ENCODE measurements around the gene PHLDA3. TPM values are rescaled to one million over a fixed set of nuclear protein-coding genes. Genes with fewer than 3 reads are reported as not detected.
A peak's percentile ranks its signal among the peaks of the same experiment; 100 is the strongest.

The PHLDA3 gene
- total and polyA plus RNA-seq, 7 donors, result 3.2 to 135 (median 93.4) TPM

GRCh38 chr1:201465698-201466290 lies 3.2 kb downstream of the PHLDA3 start:
- H3K36me3 ChIP-seq, result peaks cover 12 to 23% (median 18%) of the 10 kb centered on the region in 4 donors
- peak overlapping the region; percentile 94 to 100 (median 98) for H3K27ac ChIP-seq
- 89 to 90% methylated on average over 9 of the region's 9 CpGs for WGBS, 2 donors
- H3K4me3 ChIP-seq, result peak overlapping the region; percentile 65 to 100 (median 94)
- peaks cover 0 to 75% (median 71%) of the 10 kb centered on the region in 4 donors for H3K4me1 ChIP-seq
- intact Hi-C loops (cut with DNase I), result loop anchor here (10.0 kb wide), 1 partner anchor 249 kb away; no protein-coding TSS in a partner anchor
- H3K27me3 ChIP-seq, result no peaks in the 10 kb centered on the region
- TF ChIP-seq POLR2AphosphoS5 (IDR thresholded peaks at IDR 0.05) (no peak), CTCF (IDR thresholded peaks at IDR 0.05) (no peak), POLR2A (IDR thresholded peaks at IDR 0.05) (no peak), EP300 (IDR thresholded peaks at IDR 0.05) (no peak)
- H3K9me3 ChIP-seq, result no peaks in the 10 kb centered on the region
- no peak for DNase-seq

- no peak overlapping the region for H3K4me3 ChIP-seq
- TF ChIP-seq POLR2AphosphoS5 (IDR thresholded peaks at IDR 0.05) (peak in 2 of 4 donors; percentile 69 to 75), EP300 (IDR thresholded peaks at IDR 0.05) (no peak), CTCF (IDR thresholded peaks at IDR 0.05) (peak in 2 of 4 experiments; percentile 13 to 38)
- peak overlapping the region; percentile 81 to 100 (median 98) for H3K27ac ChIP-seq
- H3K27me3 ChIP-seq, result no peaks in the 10 kb centered on the region
- 77 to 82% methylated on average over 7 of the region's 7 CpGs for WGBS, 2 donors
- peaks cover 12 to 23% (median 18%) of the 10 kb centered on the region in 4 donors for H3K36me3 ChIP-seq
- H3K9me3 ChIP-seq, result no peaks in the 10 kb centered on the region
- intact Hi-C loops (cut with DNase I), result loop anchor here (10.0 kb wide), 1 partner anchor 252 kb away; no protein-coding TSS in a partner anchor
- H3K4me1 ChIP-seq, result peaks cover 0 to 80% (median 75%) of the 10 kb centered on the region in 4 donors
- no peak for DNase-seq
These were observed 5.9 kb downstream of the PHLDA3 start for GRCh38 chr1:201463071-201463552.

- WGBS, 2 donors, result 77 to 79% methylated on average over 13 of the region's 13 CpGs
- H3K4me1 ChIP-seq, result peaks cover 0 to 88% (median 84%) of the 10 kb centered on the region in 4 donors
These were observed 7.1 kb downstream of the PHLDA3 start for GRCh38 chr1:201461645-201462441.

More at GRCh38 chr1:201461645-201462441, 7.1 kb downstream of the PHLDA3 start:
- Histone ChIP-seq H3K4me3 (no peak overlapping the region), H3K9me3 (no peaks in the 10 kb centered on the region), H3K27ac (peak overlapping the region; percentile 81 to 100 (median 98)), H3K36me3 (peaks cover 12 to 23% (median 18%) of the 10 kb centered on the region in 4 donors), H3K27me3 (no peaks in the 10 kb centered on the region)
- intact Hi-C loops (cut with DNase I), result loop anchor here (10.0 kb wide), 1 partner anchor 253 kb away; no protein-coding TSS in a partner anchor
- DNase-seq, result peak; percentile 96
- TF ChIP-seq CTCF (IDR thresholded peaks at IDR 0.05) (no peak), POLR2AphosphoS5 (IDR thresholded peaks at IDR 0.05) (peak; percentile 83 to 92 (median 88)), POLR2A (IDR thresholded peaks at IDR 0.05) (no peak), EP300 (IDR thresholded peaks at IDR 0.05) (peak in 1 of 4 donors; percentile 77)

Measured in sigmoid colon (tissue), 7 donors.